Hepatocyte (in vitro differentiated cells): Measurements from ENCODE around the gene KRT77. TPM values are rescaled to one million over a fixed set of nuclear protein-coding genes. Genes with fewer than 3 reads are reported as not detected.

Source experiments
- DNase-seq: peaks from one replicate; pipeline ENCODE4 v3.0.0-alpha.2; 2016; ENCODE audit warnings: low spot score
- H2AFZ ChIP-seq: fragments of 200-600 bp; sonication (generic); 2 replicates; pipeline ENCODE4 v1.6.0; 2016; ENCODE audit warnings: antibody characterized with exemption, mild to moderate bottlenecking
- H3K27ac ChIP-seq: fragments of 200-600 bp; sonication (generic); 2 replicates; pipeline ENCODE4 v1.5.1; 2016; ENCODE audit warnings: mild to moderate bottlenecking
- H3K27me3 ChIP-seq: fragments of 200-600 bp; sonication (generic); 2 replicates; pipeline ENCODE4 v1.6.1; 2016
- H3K36me3 ChIP-seq: fragments of 200-600 bp; sonication (generic); replicated peaks from 2 replicates; pipeline ENCODE4 v1.5.1; 2016; ENCODE audit warnings: low read depth; ENCODE audit not compliant: insufficient read depth
- H3K4me1 ChIP-seq: fragments of 200-600 bp; sonication (generic); 2 replicates; pipeline ENCODE4 v1.5.1; 2016; ENCODE audit warnings: mild to moderate bottlenecking, moderate library complexity; ENCODE audit not compliant: insufficient read depth
- H3K4me2 ChIP-seq: fragments of 200-600 bp; sonication (generic); 2 replicates; pipeline ENCODE4 v1.6.0; 2016
- H3K4me3 ChIP-seq: fragments of 200-600 bp; sonication (generic); 2 replicates; pipeline ENCODE4 v1.5.1; 2016; ENCODE audit warnings: mild to moderate bottlenecking
- H3K79me2 ChIP-seq: fragments of 200-600 bp; sonication (generic); 2 replicates; pipeline ENCODE4 v1.6.0; 2017; ENCODE audit warnings: mild to moderate bottlenecking
- H3K9me2 ChIP-seq: fragments of 200-600 bp; sonication (generic); replicated peaks from 2 replicates; pipeline ENCODE4 v1.6.0; 2017; ENCODE audit warnings: mild to moderate bottlenecking; ENCODE audit not compliant: insufficient read depth
- H3K9me3 ChIP-seq: fragments of 200-600 bp; sonication (generic); 2 replicates; pipeline ENCODE4 v1.5.1; 2016; ENCODE audit warnings: low read depth, mild to moderate bottlenecking
- H4K20me1 ChIP-seq: fragments of 200-600 bp; sonication (generic); 2 replicates; pipeline ENCODE4 v1.6.0; 2016; ENCODE audit warnings: mild to moderate bottlenecking; ENCODE audit not compliant: insufficient read depth, poor library complexity, severe bottlenecking
- EZH2 ChIP-seq: fragments of 200-600 bp; sonication (generic); IDR thresholded peaks from 2 replicates; pipeline ENCODE4 v1.6.1; 2016; ENCODE audit warnings: antibody characterized with exemption, mild to moderate bottlenecking, borderline replicate concordance
- EZH2phosphoT487 ChIP-seq: fragments of 200-600 bp; sonication (generic); IDR thresholded peaks from one replicate; pipeline ENCODE4 v1.6.1; 2018; ENCODE audit warnings: antibody characterized with exemption, mild to moderate bottlenecking, low read depth, moderate library complexity; ENCODE audit not compliant: unreplicated experiment, severe bottlenecking
- WGBS: methylation state at CpG from one replicate; pipeline ENCODE4 v1.1.6; 2016; ENCODE audit warnings: low lambda C conversion rate; ENCODE audit errors: missing lambda C conversion rate; 5-methylcytosine and 5-hydroxymethylcytosine counted together
- polyA plus RNA-seq: library from polyadenylated mRNA; unstranded; fragments of >200 nt; fragmentation: Nextera tagmentation; extraction: Ambion mirVana; gene quantifications from 2 replicates; pipeline ENCODE4 v1.2.1, GENCODE V29; 2016
- total RNA-seq: library from RNA; depleted of rRNA; stranded (reverse); fragments of >200 nt; gene quantifications from 2 replicates; pipeline ENCODE4 v1.2.3, GENCODE V29; 2014
- TF ChIP-seq, protein P1 (sequence below): fragments of 200-600 bp; sonication (generic); IDR thresholded peaks from 2 replicates; pipeline ENCODE4 v1.5.1; 2016; ENCODE audit warnings: antibody characterized with exemption, mild to moderate bottlenecking; ENCODE audit not compliant: poor library complexity

Gene KRT77
- total and polyA plus RNA-seq, 2 experiments from 2014 or later = not detected

GRCh38 chr12:52663420-52663819 lies 39.9 kb downstream of the KRT77 start:
- H4K20me1 ChIP-seq = no peaks in the 10 kb centered on the region
- no peak overlapping the region for H3K4me2 ChIP-seq
- no peaks in the 10 kb centered on the region for H3K9me2 ChIP-seq
- no peak overlapping the region for H2AFZ ChIP-seq
- H3K9me3 ChIP-seq = no peaks in the 10 kb centered on the region
- no peak overlapping the region for H3K4me3 ChIP-seq
- no peaks in the 10 kb centered on the region for H3K79me2 ChIP-seq
- H3K27ac ChIP-seq = no peak overlapping the region
- H3K36me3 ChIP-seq = no peaks in the 10 kb centered on the region
- DNase-seq = no peak
- H3K4me1 ChIP-seq = no peaks in the 10 kb centered on the region
- TF ChIP-seq, protein P1, sequence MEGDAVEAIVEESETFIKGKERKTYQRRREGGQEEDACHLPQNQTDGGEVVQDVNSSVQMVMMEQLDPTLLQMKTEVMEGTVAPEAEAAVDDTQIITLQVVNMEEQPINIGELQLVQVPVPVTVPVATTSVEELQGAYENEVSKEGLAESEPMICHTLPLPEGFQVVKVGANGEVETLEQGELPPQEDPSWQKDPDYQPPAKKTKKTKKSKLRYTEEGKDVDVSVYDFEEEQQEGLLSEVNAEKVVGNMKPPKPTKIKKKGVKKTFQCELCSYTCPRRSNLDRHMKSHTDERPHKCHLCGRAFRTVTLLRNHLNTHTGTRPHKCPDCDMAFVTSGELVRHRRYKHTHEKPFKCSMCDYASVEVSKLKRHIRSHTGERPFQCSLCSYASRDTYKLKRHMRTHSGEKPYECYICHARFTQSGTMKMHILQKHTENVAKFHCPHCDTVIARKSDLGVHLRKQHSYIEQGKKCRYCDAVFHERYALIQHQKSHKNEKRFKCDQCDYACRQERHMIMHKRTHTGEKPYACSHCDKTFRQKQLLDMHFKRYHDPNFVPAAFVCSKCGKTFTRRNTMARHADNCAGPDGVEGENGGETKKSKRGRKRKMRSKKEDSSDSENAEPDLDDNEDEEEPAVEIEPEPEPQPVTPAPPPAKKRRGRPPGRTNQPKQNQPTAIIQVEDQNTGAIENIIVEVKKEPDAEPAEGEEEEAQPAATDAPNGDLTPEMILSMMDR = no peak
- TF ChIP-seq EZH2 (no peak), EZH2phosphoT487 (no peak)
- peaks cover 21% of the 10 kb centered on the region for H3K27me3 ChIP-seq

DNA sequence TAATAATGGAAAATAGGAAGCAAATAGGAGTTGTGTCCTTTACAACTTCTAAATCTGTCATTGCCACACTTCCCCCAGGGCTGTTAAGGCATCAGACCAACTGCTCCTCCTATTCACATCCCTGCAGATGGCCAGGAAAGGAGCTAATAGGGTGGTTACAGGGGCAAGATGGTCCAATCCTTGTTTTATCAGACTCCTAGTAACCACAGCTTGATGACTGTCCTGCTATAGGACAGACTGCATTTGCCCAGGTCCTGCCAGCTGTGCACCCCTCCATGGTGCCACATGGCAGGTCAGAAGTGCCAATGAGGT lies 40.5 kb downstream of the KRT77 start:
- Histone ChIP-seq H3K27me3 (peaks cover 27% of the 10 kb centered on the region), H3K4me1 (no peaks in the 10 kb centered on the region), H3K79me2 (no peaks in the 10 kb centered on the region), H4K20me1 (no peaks in the 10 kb centered on the region), H2AFZ (no peak overlapping the region), H3K9me2 (no peaks in the 10 kb centered on the region), H3K4me3 (no peak overlapping the region), H3K9me3 (no peaks in the 10 kb centered on the region), H3K27ac (no peak overlapping the region), H3K36me3 (no peaks in the 10 kb centered on the region), H3K4me2 (no peak overlapping the region)
- TF ChIP-seq, protein P1 = no peak
- no peak for TF ChIP-seq EZH2phosphoT487
- TF ChIP-seq EZH2 = no peak
- DNase-seq = no peak

DNA sequence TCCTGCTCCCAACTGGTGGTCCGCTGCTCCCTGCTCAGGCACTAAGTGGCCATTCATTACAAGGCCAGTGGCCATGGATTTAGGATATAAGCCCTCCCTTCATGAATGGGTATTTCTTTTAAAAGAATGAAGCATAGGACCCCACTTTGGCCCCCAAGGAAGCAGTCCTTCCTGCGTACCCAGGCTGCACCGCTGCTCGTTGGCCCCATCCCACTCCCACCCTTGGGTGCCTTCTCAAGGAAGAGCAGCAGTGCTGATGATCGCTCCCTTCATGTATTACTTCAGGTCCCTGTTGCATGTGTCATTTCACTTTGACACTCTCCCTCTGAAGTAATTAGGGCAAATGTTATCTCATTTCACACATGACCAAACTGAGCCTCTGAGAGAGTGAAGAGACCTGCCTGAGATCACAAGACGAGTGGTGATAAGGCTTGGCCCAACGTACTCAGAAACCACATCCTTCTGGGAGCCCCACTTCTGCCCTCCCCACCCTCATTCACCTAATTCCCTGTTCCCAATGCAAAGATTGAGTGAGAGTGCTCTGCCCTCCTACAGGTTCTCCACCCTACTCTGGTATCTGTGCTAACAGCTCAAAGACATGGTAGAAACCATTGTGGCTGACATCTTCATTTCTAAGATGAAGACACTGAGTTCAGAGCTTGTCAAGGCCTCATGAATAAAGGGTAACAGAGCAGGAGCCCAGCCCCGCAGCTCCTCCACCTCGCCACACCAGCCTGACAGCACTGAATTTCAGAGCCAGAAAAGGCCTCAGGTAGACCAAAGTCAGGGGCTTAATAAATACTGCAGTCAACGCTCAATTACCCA lies 41.0 kb downstream of the KRT77 start:
- DNase-seq = no peak
- no peak for TF ChIP-seq EZH2phosphoT487
- TF ChIP-seq, protein P1 = no peak
- TF ChIP-seq EZH2 = no peak
- Histone ChIP-seq H3K79me2 (no peaks in the 10 kb centered on the region), H3K27me3 (peaks cover 32% of the 10 kb centered on the region), H4K20me1 (no peaks in the 10 kb centered on the region), H3K36me3 (no peaks in the 10 kb centered on the region), H3K4me1 (no peaks in the 10 kb centered on the region), H3K9me3 (no peaks in the 10 kb centered on the region), H2AFZ (no peak overlapping the region), H3K4me3 (no peak overlapping the region), H3K4me2 (no peak overlapping the region), H3K9me2 (no peaks in the 10 kb centered on the region), H3K27ac (no peak overlapping the region)
- 81% methylated on average over 10 of the region's 10 CpGs for WGBS

- WGBS = 91% methylated on average over 3 of the region's 3 CpGs
- H3K36me3 ChIP-seq = no peaks in the 10 kb centered on the region
- peaks cover 31% of the 10 kb centered on the region for H3K27me3 ChIP-seq
These were observed 41.7 kb downstream of the KRT77 start for GRCh38 chr12:52661668-52662067.

More at GRCh38 chr12:52661668-52662067, 41.7 kb downstream of the KRT77 start:
- H4K20me1 ChIP-seq = no peaks in the 10 kb centered on the region
- H3K4me2 ChIP-seq = no peak overlapping the region
- no peaks in the 10 kb centered on the region for H3K9me2 ChIP-seq
- no peaks in the 10 kb centered on the region for H3K4me1 ChIP-seq
- no peak overlapping the region for H2AFZ ChIP-seq
- no peak overlapping the region for H3K27ac ChIP-seq
- TF ChIP-seq EZH2phosphoT487 (no peak), EZH2 (no peak)
- TF ChIP-seq, protein P1 = no peak
- no peaks in the 10 kb centered on the region for H3K9me3 ChIP-seq
- H3K79me2 ChIP-seq = no peaks in the 10 kb centered on the region
- no peak overlapping the region for H3K4me3 ChIP-seq
- DNase-seq = no peak
